ENCODE data around the gene HSPB7. TPM values are rescaled to one million over a fixed set of nuclear protein-coding genes. Genes with fewer than 3 reads are reported as not detected.
"Not testable (repeated sequence)": the region's sequence is repeated elsewhere in the genome, so short reads cannot be mapped to it uniquely, and the experiment has no call there.

Gene HSPB7
- total RNA-seq, 1 donor from 2014 or later, result 3,889 TPM

DNA sequence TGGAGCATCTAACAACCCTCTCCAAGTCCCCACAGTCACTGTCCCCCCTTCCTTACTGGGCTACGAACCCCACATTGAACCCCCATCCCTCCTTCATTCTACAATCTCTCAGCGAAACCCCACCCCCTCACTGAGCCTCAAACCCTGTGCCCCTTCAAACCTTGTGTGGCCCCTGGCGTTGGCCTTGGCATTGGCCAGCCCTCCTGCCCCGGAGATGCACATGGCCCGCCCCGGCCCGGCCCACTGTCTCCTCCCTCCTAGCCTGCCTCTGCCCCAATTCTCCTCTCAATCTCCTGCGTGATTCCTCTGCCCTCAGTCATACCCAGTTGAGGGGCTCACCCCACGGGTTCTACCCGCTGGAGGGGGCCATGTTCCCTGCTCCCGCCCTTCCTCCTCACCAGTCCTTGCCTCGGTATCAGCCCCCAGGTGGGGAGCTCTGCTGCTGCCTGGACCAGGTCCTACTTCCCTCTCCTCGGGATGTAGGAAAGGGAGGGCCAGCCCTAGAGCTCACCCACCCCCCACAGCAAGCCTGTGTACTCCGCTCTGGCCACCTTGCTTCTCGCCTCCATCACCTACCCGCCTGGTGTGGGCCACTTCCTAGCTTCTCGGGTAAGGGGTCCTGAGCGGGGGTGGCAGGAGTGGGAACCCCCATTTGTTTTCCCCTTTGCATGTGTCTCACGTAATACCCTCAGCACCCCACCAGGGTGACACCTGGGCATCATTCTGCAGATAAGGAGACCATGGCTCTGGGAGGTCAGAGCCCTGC lies 10.6 kb upstream of the HSPB7 start:
- intact Hi-C loops (cut with DNase I), result no loop called here
- DNase-seq (ENCODE audit: low spot score), result no peak

DNA sequence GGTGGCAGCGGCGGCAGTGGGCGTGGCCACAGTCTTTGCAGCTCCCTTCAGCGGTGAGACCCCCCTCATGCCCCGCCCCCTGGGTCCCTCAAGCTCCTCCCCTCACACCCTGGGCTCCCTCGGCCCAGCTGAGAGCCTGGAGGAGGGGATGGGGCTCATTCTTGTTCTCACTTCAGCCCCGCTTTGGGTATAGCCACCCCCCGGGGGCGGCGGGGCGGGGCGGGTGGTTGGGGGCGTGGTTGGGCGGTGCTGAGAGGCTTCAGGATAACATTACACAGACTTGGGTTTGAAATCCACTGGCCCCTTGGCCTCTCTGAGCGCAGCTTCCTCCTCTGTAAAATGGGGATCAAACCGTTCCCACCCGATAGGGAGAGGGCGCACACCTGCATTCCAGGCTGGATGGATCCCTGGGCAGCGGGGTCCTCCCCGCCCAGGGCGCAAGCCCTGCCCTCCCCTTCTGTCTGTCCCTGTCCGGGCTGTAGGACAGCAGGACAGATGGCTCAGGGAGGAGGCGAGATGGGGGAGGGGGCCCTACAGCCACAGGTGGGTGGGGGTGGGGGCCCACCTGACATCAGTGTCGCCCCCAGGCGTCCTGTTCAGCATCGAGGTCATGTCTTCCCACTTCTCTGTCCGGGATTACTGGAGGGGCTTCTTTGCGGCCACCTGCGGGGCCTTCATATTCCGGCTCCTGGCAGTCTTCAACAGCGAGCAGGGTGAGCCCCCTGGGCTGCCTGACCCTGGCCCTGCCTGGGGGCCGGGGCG lies 9.1 kb upstream of the HSPB7 start:
- intact Hi-C loops (cut with DNase I), result no loop called here
- DNase-seq (ENCODE audit: low spot score), result no peak

DNA sequence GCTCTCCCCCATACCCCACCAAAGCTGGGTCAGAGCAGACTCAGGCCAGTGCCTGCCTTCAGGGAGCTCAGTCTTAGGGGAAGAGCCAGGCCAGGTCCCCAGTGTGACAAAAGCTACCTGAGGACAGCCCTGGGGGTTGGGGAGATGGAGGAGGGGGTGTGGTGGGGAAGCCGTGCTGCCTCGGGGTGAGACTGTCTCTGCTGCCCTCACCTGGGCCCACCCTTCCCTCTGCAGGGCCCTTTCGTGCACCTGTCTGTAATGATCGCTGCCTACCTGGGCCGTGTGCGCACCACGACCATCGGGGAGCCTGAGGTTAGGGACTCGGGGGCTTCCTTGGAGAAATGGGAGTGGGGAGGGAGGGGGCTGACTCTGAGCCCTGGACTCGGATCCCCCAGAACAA lies 8.5 kb upstream of the HSPB7 start:
- intact Hi-C loops (cut with DNase I); DNase-seq (ENCODE audit: low spot score): not testable (repeated sequence)

DNA sequence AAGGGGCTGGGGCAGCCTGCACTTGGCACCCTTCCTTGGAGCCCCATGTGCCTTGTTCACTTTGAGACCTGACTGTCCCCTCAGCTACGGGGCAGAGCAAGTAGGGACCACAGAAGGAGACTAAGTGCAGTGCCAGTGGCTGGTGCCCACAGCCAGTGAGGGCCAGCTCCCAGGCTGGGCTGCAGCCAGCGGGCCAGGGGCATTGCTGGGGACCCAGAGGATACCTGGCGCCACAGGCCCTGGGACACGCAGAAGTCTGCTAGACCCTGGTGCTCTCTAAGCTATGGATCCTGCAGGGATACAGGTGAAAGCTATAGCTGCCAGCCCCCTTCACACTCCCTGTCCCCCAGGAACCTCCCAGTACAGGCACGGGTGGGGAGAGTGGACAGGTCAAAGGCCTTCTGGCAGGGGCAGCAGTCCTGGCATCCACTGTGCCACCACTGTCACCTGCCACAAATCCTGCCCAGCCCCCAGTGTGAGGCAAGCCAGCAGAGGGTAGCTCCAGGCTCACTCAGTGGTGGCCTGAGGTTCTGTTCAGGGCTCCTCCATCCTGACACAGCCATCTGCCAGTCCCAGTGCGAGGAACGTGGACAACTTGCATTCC lies 5.3 kb upstream of the HSPB7 start:
- intact Hi-C loops (cut with DNase I), result no loop called here
- DNase-seq (ENCODE audit: low spot score), result no peak

DNA sequence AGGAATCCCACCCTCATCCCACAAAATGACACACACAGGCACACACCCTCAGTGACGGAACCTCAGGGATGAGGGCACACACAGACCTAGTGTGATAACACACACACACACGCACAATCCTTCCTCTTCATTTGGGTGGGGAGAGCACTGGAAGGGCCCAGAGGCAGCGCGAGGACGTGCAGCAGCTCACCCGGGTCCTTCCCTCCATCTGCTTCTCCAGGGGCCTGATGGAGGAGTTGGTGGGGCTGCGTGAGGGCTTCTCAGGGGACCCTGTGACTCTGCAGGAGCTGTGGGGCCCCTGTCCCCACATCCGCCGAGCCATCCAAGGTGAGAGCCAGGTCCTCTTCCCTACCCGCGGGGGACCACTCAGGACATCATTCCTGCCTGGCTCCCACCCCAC lies 4.5 kb upstream of the HSPB7 start:
- no peak for DNase-seq (ENCODE audit: low spot score)
- intact Hi-C loops (cut with DNase I), result no loop called here

DNA sequence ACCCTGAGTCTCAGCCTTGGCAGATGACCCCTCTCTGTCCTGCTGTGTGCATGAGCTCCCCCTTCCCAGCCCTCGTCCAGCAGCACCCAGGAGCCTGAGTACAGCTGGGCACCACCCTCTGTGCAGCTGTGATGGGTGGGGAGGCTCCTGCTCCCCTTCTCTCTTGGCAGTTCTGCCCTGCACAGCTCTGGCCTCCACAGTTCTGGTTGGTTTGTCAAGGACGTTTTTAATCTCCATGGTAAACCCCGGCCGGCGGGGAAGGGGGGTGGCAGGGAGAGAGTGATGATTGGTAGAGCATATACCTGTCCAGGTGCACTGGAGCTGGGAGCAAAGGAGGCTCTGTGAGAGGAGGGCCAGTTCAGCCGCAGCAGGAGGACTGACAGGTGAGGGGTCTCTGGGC lies 3.8 kb upstream of the HSPB7 start, which contains the start of gene CLCNKA:
TSS of gene CLCNKA (plus strand) at position 356 of the 400 bp plus-strand sequence. CDS start 584 bp downstream, outside the sequence.
- no peak for DNase-seq (ENCODE audit: low spot score)
- intact Hi-C loops (cut with DNase I), result no loop called here

DNA sequence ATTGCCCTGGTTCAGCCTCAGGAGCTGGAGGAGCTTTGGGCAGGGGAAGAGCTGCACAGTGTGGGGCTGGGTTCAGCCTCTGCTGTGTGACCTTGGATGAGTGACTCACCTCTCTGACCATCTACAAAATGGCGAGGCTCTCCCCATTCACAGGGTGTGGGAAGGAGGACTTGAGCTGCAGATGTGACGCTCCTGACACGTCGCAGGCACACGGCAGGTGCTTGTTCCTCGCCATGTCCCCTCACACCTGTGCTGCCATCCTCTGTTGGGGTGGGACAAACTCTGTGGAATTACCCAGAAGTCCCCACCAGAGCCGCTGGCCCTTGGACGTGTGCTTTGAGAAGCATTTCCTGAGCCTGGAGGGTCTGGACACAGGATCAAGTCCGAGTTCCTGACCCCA lies 3.0 kb upstream of the HSPB7 start:
- DNase-seq (ENCODE audit: low spot score); intact Hi-C loops (cut with DNase I): not testable (repeated sequence)

DNA sequence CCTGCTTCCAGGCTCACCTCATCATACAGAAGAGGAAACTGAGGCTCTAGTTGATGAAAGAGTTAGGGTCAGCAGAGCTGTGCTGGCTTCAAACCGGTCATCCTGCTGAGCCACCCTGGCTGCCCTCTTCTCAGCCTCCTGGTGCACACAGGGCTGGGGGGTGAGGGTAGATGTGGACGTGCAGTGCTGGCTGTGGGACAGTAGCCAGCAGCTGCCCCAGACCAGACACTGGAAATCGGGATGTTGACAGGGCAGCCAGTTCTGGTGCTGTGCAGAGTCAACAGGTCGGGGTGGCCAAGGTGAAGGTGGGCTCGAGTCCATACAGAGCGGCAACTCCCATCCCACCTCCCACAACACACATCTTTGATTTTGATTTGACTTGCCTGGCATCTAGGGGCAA lies 2.5 kb upstream of the HSPB7 start:
- DNase-seq (ENCODE audit: low spot score), result no peak
- intact Hi-C loops (cut with DNase I), result no loop called here

DNA sequence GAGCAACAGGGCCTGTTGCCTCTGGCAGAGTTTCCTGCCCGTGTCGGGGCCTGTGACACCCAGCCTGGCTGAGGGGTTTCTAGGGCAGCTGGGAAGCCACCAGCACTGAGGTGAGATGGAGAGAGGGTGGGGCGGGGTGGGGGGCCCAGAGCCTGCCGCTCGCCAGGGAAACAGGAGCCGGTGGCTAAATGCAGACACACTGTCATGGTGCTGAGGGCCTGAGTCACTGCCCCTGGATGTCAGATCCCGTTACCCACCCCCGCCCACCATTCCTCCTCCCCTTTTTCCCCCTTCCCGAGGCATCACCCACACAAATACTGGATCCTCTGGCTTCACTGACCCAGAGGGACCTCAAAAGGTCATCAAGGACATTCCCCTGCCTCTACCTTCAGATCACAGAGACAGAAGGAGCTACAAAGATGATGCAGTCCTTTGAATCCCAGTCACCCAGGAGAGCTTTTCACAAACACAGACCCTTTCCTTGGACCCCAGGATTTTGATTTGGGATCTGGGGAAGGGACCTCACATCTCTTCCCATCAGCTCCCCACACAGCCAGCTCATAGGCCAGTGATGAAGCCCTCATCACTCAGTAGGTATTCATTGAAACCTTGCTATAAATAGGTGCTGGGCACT lies 1.9 kb upstream of the HSPB7 start:
- DNase-seq (ENCODE audit: low spot score), result peak; percentile 89
- intact Hi-C loops (cut with DNase I), result loop anchor here (5.0 kb wide), 1 partner anchor 128 kb away; no protein-coding TSS in a partner anchor

DNA sequence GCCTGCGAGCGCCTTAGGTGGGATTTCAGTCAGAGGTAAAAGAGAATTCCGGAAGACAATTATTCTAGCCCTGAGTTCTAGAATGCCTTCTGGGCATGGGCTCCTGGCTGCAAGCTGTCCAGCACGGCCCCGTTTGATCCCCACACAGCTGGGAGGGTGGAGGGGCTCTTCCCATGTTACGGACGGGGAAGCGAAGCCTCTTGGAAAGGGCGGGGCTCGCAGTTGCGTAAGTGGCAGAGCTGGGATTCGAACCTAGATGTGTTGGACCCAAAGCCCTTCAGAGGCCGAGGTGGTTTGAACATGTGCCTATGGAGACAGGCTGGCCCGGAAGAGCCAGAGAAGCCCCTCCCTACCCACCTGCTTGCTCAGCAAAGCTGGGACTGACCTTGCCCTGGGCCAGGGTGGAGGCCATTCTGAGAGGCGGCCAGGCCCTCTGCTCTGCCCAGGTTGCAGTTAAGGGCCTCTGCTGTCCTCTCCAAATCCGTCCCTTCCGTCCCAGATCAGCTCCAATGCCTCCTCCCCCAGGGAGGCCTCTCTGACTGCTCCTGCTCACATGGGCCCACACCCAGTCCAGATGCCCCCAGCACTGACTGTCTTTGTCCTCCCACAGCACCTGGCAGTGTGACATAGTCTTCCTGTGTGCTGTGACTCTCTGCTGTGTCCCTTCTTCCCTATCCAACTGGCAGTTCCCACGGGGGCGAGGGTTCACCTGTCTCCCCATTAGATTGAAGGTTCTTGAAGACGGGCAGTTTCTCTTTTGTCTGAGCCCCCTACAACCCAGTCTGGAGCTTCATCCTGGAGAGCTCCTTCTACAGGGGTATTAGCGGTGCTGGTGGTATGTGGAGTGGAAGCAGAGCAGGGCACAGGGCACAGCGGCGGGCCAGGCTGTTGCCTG lies 1.2 kb upstream of the HSPB7 start:
- DNase-seq (ENCODE audit: low spot score), result no peak
- intact Hi-C loops (cut with DNase I), result loop anchor here (5.0 kb wide), 1 partner anchor 128 kb away; no protein-coding TSS in a partner anchor

DNA sequence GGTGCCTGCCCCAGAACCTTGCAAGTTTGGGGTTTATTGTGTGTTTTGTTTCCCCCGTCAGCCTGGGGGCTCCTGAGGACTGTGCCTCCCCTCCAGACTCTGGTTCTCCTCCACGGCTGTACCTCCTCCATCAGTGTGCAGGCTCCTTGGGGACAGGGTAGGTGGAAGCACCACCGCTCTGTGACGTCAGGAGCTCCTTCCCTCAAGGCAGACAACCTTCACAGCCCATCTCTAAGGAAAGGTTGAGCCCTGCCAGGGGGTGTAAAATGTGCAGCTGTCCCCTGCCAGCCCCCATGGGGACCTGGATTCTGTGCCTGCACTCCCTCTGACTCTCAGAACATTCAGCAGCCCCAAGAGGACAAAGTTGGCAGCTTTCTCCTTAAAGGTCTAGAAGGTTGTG lies 465 bp upstream of the HSPB7 start:
- intact Hi-C loops (cut with DNase I), result loop anchor here (5.0 kb wide), 1 partner anchor 129 kb away; no protein-coding TSS in a partner anchor

DNA sequence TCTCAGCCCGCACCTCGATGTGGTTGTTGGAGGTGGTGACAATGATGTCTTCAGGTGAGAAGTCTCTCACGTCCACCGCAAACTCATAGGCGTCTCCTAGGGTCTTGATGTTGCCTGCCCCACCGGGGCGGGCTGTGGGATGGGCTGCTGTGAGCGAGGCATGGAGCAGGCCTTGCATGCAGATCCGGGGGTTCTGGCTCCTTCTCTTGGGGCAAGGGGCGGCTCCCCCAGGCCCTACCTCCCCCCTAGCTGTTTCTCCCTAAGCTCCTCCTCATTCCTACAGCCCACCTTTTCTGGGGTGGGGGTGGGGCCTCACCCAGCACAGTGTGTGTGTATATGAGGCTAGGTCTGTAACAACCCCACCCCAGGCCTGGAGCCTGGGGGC lies 775 bp downstream of the HSPB7 start:
- intact Hi-C loops (cut with DNase I), result loop anchor here (5.0 kb wide), 1 partner anchor 130 kb away; no protein-coding TSS in a partner anchor
- DNase-seq (ENCODE audit: low spot score), result no peak

More for the DNA sequence above, 465 bp upstream of the HSPB7 start:
- no peak for DNase-seq (ENCODE audit: low spot score)

DNA sequence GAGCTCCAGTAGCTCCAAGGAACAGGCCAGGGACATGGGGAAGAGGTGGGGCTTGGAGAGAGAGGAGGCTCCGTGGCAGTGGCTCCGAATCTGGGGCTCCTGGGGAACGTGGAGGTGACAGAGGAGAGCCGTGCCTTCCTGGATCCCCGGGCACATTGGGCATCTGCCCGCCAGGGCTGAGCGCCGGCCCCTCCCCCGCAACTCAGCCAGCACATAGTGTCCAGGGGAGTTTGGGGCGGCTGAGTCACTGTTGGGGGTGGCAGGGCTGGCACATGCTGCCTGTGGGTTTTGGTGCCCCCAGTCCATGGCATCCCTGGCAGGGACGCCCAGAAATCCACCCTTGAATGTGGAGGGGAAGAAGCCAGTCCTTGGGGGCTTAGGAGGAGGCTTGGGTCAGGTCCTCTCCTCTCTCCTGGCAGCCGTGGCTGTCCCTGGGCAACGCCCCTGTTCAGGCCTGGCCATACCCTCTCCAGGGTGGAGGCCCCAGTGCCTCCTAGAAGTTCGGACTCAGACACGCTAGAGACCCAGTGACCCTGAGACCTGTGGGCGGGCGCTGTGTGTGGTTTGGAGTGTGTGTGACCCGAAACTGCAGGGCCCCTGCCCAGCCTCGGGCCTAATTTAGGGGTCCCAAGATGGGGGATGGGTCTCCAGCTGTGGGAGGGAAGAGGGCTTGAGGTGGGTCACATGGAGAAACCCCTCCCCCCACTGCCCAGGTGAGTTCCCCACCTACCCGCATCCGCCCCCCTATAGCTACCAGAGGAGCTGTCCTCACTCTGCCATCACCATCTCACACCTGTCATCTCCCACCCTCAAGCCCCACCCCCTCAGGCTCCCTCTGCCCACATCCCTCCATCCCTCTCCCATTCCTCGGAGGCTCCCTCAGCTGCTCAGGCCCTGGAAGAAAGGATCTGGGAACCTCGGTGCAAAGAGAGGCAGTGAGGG lies 1.6 kb downstream of the HSPB7 start:
- no peak for DNase-seq (ENCODE audit: low spot score)
- intact Hi-C loops (cut with DNase I), result loop anchor here (5.0 kb wide), 1 partner anchor 131 kb away; no protein-coding TSS in a partner anchor

DNA sequence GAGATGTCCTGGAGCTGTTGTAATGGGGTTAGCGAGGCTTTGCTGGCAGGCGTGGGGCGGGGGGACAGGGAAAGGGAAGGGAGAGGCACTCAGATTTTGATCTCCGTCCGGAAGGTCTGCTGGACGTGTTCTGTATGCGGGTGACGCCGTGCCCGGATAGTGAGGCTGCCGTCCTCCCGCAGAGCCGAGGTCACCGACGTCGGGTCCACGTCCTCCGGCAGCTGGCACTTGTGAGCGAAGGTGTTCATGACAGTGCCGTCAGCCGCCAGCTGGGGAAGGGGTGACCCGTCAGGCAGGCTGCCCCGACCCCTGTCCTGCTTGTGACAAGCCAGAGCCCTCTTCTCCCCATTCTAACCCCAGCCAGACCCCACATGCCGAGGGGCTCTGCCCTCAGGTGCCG lies 2.4 kb downstream of the HSPB7 start:
- intact Hi-C loops (cut with DNase I), result loop anchor here (5.0 kb wide), 1 partner anchor 132 kb away; no protein-coding TSS in a partner anchor
- no peak for DNase-seq (ENCODE audit: low spot score)

DNA sequence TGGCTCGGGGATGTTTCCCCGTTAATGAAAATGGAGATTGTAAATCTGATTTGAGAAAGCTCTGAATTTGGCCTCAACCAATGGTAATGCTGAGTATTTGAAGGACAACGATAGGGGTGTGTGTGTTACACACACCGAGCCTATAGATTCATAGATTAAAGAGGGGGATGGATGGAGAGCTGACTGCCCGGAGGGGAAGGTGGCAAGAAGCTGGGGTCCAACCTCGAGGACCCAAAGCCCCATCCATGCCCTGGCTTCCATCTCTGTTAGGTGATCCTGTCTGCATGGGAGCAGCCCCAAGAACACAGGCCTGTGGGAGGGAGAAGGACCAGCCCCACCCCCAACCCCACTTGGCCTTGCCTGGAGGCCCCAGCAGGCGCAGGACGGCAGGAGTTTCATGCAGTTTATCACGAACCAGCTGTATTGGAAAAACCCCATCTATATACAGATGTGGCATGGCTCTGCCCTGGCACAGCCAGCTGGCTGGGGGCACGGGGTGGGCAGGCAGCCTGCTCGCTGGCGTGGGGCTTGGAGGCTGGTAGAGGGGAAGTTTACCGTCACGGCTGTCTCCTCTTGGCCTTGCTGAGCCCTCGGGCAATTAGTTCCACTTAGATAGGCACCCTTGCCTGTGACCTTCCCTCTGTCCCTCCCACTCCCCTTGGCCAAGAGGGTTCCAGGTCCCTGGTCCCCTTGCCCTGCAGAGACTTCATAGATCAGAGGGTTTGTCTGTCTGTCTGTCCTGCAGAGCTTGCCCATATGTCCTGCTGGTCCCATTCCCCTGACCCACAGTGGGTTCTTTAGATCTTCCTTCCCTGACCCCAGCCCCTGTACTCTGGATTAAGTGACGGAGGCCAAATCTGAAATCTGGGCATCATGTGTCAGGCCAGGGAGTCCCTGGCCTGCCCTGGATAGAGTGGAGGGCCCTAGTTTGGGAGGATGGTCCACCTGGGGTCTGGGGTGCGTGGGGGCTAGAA lies 3.0 kb downstream of the HSPB7 start:
- intact Hi-C loops (cut with DNase I), result loop anchor here (5.0 kb wide), 2 partner anchors 133 to 168 kb away; no protein-coding TSS in a partner anchor
- no peak for DNase-seq (ENCODE audit: low spot score)

DNA sequence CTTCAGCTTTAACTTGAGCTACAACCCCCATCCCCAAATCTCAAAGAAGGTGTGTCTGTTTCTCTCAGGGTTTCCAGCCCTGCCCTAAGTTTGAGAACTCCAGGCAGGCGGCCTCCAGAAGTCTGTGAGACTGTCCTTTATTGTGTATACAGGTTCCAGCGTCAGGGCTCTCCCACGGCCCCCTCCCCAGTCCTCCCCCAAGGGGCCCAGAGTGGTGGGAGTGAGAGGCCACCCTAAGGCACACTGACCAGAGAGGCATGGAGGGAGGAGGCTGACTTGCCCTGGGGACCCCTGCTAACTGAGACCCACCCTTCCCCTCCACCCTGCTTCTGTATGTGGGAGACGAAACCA lies 4.0 kb downstream of the HSPB7 start:
- DNase-seq (ENCODE audit: low spot score), result no peak
- intact Hi-C loops (cut with DNase I), result loop anchor here (5.0 kb wide), 1 partner anchor 168 kb away; no protein-coding TSS in a partner anchor
